Measurements from ENCODE around the gene GSE1.

The GSE1 gene

GRCh38 chr16:85633888-85634287, 20.8 kb downstream of the GSE1 start:
- no peaks in the 10 kb centered on the region for H3K27me3 ChIP-seq (ENCODE audit: low read depth, low read length)
- no peak overlapping the region for H3K27ac ChIP-seq (ENCODE audit: low read length)
- H3K36me3 ChIP-seq (ENCODE audit: control insufficient read depth in 1 of 2, insufficient read depth in 2 of 2, low read length in 2 of 2): peaks cover 0 to 12% of the 10 kb centered on the region in 2 donors
- H3K9me3 ChIP-seq (ENCODE audit: control insufficient read depth in 1 of 2, low read length in 2 of 2): no peaks in the 10 kb centered on the region
- H3K4me1 ChIP-seq (ENCODE audit: control insufficient read depth in 1 of 2, insufficient read depth in 2 of 2, low read length in 2 of 2): no peaks in the 10 kb centered on the region
- H3K4me3 ChIP-seq (ENCODE audit: low read depth in 1 of 2, low read length in 2 of 2): no peak overlapping the region

DNA sequence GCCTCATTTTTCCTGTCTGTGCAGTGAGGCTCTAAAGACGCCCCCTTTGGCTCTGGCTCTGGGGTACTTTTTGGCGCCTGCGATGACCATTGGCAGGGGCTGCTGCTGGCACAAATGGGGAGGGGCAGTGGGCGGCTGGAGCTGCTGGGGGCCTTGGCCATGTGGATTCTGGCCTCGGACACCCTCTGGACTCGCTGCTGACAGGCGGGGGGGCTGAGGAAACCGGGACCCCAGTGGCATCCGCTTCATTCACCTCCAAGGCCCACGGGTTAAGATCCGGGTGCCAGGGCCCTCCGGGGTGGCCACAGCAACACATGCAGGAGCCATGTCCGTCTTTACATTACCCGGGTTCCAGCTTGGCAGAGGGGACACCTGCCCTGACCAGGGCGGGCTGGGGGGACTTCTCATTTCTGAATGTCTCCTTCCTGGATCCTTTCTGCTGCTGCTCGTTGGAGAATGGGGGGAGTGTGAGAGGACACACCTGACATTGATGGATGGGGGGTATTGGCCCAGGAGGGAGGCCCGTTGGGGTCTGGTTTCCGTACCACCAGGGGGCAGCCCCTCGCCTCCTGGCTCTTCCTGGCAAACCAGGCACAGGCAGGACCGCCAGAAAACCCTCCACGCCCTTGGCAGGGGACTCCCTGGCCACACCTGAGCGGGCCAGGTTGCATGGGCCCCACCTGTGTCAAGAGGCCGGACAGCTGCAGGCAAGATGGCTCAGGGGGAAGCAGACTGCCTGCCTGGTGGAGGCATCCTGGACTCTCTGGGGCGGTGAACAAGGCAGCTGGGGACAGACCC, 21.8 kb downstream of the GSE1 start:
- Histone ChIP-seq H3K4me1 (ENCODE audit: control insufficient read depth in 1 of 2, insufficient read depth in 2 of 2, low read length in 2 of 2) (no peaks in the 10 kb centered on the region), H3K9me3 (ENCODE audit: control insufficient read depth in 1 of 2, low read length in 2 of 2) (no peaks in the 10 kb centered on the region), H3K4me3 (ENCODE audit: low read depth in 1 of 2, low read length in 2 of 2) (no peak overlapping the region), H3K27ac (ENCODE audit: low read length) (no peak overlapping the region), H3K27me3 (ENCODE audit: low read depth, low read length) (no peaks in the 10 kb centered on the region), H3K36me3 (ENCODE audit: control insufficient read depth in 1 of 2, insufficient read depth in 2 of 2, low read length in 2 of 2) (peaks cover 0 to 12% of the 10 kb centered on the region in 2 donors)

DNA sequence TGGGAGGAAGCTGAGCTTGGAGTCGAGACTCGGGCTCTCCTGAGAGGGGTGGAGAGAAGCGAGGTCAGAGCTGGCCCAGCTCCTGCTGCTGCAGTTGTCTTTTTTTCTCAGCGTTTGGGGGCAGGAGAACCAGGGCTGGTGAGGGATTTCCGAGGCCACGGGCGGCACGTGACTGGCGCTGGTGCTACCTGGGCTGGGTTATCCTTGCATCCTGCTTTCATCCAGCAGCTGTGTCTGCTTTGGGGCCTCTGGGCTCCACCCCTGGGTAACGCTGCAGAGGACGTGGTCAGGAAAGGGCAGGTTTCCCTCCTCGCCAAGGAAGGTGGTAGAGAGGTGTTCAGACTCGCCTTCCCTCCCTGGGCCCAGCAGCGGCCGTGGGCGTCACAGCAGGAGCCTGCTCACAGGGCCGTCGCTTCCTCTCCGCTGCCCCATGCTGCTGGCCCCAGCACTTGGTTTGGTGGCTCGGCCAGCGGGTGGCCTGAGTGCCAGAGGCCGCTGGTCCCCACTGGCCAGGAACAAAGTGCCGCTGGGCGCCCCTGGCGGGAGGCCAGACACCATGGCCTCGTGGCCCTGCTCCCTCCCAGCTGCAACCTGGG, 22.5 kb downstream of the GSE1 start:
- Histone ChIP-seq H3K27ac (ENCODE audit: low read length) (no peak overlapping the region), H3K27me3 (ENCODE audit: low read depth, low read length) (no peaks in the 10 kb centered on the region), H3K36me3 (ENCODE audit: control insufficient read depth in 1 of 2, insufficient read depth in 2 of 2, low read length in 2 of 2) (peaks cover 0 to 12% of the 10 kb centered on the region in 2 donors), H3K4me3 (ENCODE audit: low read depth in 1 of 2, low read length in 2 of 2) (no peak overlapping the region), H3K9me3 (ENCODE audit: control insufficient read depth in 1 of 2, low read length in 2 of 2) (no peaks in the 10 kb centered on the region), H3K4me1 (ENCODE audit: control insufficient read depth in 1 of 2, insufficient read depth in 2 of 2, low read length in 2 of 2) (no peaks in the 10 kb centered on the region)

DNA sequence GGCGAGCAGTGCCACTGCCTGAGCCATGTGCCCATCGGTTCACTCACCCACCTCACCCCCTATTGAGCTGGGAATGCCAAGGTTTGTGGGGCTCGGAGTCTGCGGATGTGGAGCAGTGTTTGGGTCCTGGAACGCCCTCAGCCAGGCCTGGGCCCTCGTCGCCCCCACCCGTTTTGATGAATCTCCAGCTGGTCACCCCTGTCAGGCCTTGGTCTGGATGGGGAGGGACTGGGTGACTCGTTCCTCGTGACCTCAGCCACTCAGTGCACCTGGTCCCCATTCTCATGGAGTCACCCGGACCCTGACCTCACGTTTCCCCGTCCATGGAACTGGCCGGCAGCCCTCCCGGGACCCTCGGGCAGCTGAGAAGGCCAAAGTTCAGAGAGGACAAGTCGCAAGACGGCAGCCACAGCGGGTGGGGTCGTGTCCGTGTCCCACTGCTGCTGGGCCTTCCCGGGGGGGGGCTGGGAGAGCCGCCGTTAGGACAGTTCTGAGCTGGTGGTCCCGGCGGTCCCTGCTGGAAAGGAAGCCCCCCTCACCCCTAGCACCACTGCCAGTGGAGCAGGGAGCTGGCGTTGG, 23.2 kb downstream of the GSE1 start:
- Histone ChIP-seq H3K27ac (ENCODE audit: low read length) (no peak overlapping the region), H3K27me3 (ENCODE audit: low read depth, low read length) (no peaks in the 10 kb centered on the region), H3K36me3 (ENCODE audit: control insufficient read depth in 1 of 2, insufficient read depth in 2 of 2, low read length in 2 of 2) (peaks cover 0 to 16% of the 10 kb centered on the region in 2 donors), H3K4me3 (ENCODE audit: low read depth in 1 of 2, low read length in 2 of 2) (no peak overlapping the region), H3K9me3 (ENCODE audit: control insufficient read depth in 1 of 2, low read length in 2 of 2) (no peaks in the 10 kb centered on the region), H3K4me1 (ENCODE audit: control insufficient read depth in 1 of 2, insufficient read depth in 2 of 2, low read length in 2 of 2) (no peaks in the 10 kb centered on the region)

DNA sequence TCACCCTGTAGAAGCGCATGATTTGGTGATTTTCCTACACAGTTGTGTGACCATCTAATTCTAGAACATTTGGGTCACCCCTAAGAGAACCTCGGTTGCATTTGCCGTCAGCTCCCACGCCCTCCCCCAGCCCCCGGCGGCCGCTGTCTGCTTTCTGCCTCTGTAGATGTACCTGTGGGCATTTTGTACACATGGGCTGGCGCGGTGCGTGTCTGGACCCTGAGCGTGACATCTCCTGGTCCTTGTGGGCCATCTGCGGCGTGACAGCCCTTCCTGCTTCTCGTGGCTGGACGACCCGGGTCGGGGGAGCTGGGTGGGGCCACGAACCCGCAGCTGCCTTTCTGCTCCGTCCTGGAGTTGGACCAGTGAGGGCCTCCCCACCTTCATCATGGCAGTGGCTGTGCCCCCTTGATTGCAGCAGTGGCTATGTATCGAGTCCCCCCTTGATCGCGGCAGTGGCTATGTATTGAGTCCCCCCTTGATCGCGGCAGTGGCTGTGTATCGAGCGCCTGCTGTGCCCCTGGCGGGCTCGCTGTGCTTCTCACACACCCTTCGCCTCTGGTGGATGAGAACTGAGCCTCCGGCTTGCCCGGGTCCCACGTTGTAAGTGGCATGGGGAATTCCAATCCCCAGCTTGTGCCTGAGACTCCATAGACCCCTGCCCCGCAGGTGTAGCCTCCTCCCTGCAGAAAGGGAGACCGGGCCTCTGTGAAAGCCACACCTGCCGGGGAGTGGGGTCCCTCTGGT, 24.1 kb downstream of the GSE1 start:
- peaks cover 0 to 16% of the 10 kb centered on the region in 2 donors for H3K36me3 ChIP-seq (ENCODE audit: control insufficient read depth in 1 of 2, insufficient read depth in 2 of 2, low read length in 2 of 2)
- H3K27me3 ChIP-seq (ENCODE audit: low read depth, low read length): no peaks in the 10 kb centered on the region
- H3K9me3 ChIP-seq (ENCODE audit: control insufficient read depth in 1 of 2, low read length in 2 of 2): no peaks in the 10 kb centered on the region
- no peaks in the 10 kb centered on the region for H3K4me1 ChIP-seq (ENCODE audit: control insufficient read depth in 1 of 2, insufficient read depth in 2 of 2, low read length in 2 of 2)
- no peak overlapping the region for H3K27ac ChIP-seq (ENCODE audit: low read length)
- H3K4me3 ChIP-seq (ENCODE audit: low read depth in 1 of 2, low read length in 2 of 2): no peak overlapping the region

GRCh38 chr16:85637808-85638647, 24.9 kb downstream of the GSE1 start:
- Histone ChIP-seq H3K36me3 (ENCODE audit: control insufficient read depth in 1 of 2, insufficient read depth in 2 of 2, low read length in 2 of 2) (peaks cover 0 to 16% of the 10 kb centered on the region in 2 donors), H3K27ac (ENCODE audit: low read length) (no peak overlapping the region), H3K4me1 (ENCODE audit: control insufficient read depth in 1 of 2, insufficient read depth in 2 of 2, low read length in 2 of 2) (no peaks in the 10 kb centered on the region), H3K27me3 (ENCODE audit: low read depth, low read length) (no peaks in the 10 kb centered on the region), H3K9me3 (ENCODE audit: control insufficient read depth in 1 of 2, low read length in 2 of 2) (no peaks in the 10 kb centered on the region), H3K4me3 (ENCODE audit: low read depth in 1 of 2, low read length in 2 of 2) (no peak overlapping the region)

DNA sequence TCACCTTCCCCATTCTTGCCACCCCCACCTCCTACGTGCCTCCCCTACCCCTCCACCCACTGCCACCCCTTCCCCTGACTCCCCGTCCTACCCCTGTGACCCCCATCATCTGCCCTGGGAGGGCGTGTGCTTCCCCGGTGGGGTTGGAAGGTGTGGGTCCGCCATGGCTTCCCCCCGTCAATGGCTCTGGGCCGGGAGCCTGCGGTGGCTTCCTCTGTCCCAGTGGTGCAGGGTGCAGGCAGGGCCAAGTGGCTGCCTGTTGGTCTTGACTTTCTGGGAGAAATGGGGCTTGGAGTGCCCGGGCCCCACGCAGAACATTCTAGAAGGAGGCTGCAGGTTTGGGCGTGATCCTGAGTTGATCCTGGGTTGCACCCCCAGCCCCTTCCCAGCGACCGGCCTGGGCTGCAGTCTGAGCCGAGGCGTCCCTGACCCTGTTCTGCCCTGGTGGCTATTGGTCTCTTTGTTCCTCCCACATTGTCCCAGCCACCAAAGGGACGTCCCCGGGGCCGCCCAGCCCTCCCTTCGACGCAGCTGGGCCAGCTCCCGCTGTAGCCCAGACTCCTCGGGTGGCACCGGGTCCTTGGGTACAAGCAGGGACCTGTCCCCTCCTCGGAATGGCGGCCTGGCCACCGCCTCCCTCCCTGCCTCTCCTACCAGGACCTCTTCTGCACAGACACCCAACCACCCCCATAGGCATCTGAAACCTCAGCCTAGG, 25.7 kb downstream of the GSE1 start:
- no peak overlapping the region for H3K27ac ChIP-seq (ENCODE audit: low read length)

DNA sequence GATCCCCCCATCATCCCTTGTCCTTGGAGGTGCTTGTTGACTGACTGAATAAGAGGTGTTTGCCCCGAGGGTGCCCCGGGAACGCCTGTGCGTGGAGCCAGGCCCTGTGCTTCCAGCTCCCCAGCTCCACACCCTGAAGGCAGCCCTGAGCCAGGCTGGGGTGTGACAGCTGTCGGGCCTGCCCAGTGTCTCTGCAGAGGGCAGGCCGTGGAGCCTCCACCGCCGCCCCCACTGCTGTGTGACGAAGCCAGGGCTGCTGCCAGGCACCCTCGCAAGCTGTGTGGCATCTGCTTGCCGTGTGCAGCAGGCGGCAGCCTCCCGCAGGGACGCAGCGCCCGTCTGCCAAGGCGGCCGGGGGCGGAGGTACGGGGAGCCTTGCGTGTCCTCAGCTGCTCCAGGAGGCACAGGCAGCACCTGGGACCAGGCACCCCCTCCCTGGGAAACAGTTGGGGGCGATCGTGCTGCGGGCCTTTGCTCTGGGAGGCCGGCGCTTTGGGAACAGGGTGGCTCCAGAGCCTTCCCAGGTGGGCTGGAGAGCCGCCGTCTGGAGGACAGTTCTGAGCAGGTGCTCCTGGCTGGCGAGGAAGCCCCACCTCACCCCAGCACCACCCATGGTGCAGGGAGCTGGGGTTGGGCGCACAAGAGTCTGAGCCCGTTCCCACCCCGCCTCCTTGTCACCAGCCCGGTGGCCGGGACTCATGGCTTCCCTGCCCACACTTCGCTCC, 26.6 kb downstream of the GSE1 start:
- Histone ChIP-seq H3K27ac (ENCODE audit: low read length) (no peak overlapping the region), H3K9me3 (ENCODE audit: control insufficient read depth in 1 of 2, low read length in 2 of 2) (no peaks in the 10 kb centered on the region), H3K27me3 (ENCODE audit: low read depth, low read length) (no peaks in the 10 kb centered on the region), H3K4me1 (ENCODE audit: control insufficient read depth in 1 of 2, insufficient read depth in 2 of 2, low read length in 2 of 2) (peaks cover 0 to 6% of the 10 kb centered on the region in 2 donors), H3K36me3 (ENCODE audit: control insufficient read depth in 1 of 2, insufficient read depth in 2 of 2, low read length in 2 of 2) (peaks cover 0 to 8% of the 10 kb centered on the region in 2 donors), H3K4me3 (ENCODE audit: low read depth in 1 of 2, low read length in 2 of 2) (no peak overlapping the region)

More for the DNA sequence above, 25.7 kb downstream of the GSE1 start:
- Histone ChIP-seq H3K9me3 (ENCODE audit: control insufficient read depth in 1 of 2, low read length in 2 of 2) (no peaks in the 10 kb centered on the region), H3K27me3 (ENCODE audit: low read depth, low read length) (no peaks in the 10 kb centered on the region), H3K4me1 (ENCODE audit: control insufficient read depth in 1 of 2, insufficient read depth in 2 of 2, low read length in 2 of 2) (peaks cover 0 to 5% of the 10 kb centered on the region in 2 donors), H3K36me3 (ENCODE audit: control insufficient read depth in 1 of 2, insufficient read depth in 2 of 2, low read length in 2 of 2) (peaks cover 0 to 13% of the 10 kb centered on the region in 2 donors), H3K4me3 (ENCODE audit: low read depth in 1 of 2, low read length in 2 of 2) (no peak overlapping the region)

GRCh38 chr16:85640254-85640558, 27.1 kb downstream of the GSE1 start:
- no peak overlapping the region for H3K27ac ChIP-seq (ENCODE audit: low read length)
- H3K36me3 ChIP-seq (ENCODE audit: control insufficient read depth in 1 of 2, insufficient read depth in 2 of 2, low read length in 2 of 2): peaks cover 0 to 4% of the 10 kb centered on the region in 2 donors
- no peaks in the 10 kb centered on the region for H3K9me3 ChIP-seq (ENCODE audit: control insufficient read depth in 1 of 2, low read length in 2 of 2)
- no peaks in the 10 kb centered on the region for H3K27me3 ChIP-seq (ENCODE audit: low read depth, low read length)
- H3K4me3 ChIP-seq (ENCODE audit: low read depth in 1 of 2, low read length in 2 of 2): no peak overlapping the region
- H3K4me1 ChIP-seq (ENCODE audit: control insufficient read depth in 1 of 2, insufficient read depth in 2 of 2, low read length in 2 of 2): peaks cover 0 to 6% of the 10 kb centered on the region in 2 donors

DNA sequence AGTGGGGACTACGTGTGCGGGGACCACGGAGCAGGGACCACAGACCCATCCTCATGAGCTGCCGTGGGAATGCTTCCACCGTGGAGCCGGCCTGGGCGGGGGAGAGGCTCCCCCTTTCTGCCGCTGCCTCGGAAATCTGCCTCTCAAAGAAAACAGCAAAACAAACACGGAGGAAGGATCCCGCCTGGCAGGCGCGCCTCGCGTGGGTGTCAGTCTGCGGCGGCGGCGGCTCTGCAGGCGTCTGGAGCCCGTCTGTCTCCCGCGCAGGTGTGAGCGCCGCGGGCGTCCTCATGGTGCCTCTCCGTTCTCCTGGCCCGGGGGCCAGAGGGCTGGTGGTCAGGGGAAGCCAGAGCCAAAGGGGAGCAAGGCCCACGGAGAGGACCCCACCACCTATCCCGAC, 27.5 kb downstream of the GSE1 start:
- peaks cover 0 to 4% of the 10 kb centered on the region in 2 donors for H3K36me3 ChIP-seq (ENCODE audit: control insufficient read depth in 1 of 2, insufficient read depth in 2 of 2, low read length in 2 of 2)
- H3K4me3 ChIP-seq (ENCODE audit: low read depth in 1 of 2, low read length in 2 of 2): no peak overlapping the region
- H3K27ac ChIP-seq (ENCODE audit: low read length): no peak overlapping the region
- H3K4me1 ChIP-seq (ENCODE audit: control insufficient read depth in 1 of 2, insufficient read depth in 2 of 2, low read length in 2 of 2): peaks cover 0 to 6% of the 10 kb centered on the region in 2 donors
- no peaks in the 10 kb centered on the region for H3K9me3 ChIP-seq (ENCODE audit: control insufficient read depth in 1 of 2, low read length in 2 of 2)
- H3K27me3 ChIP-seq (ENCODE audit: low read depth, low read length): no peaks in the 10 kb centered on the region

Data from muscle layer of duodenum (tissue), 2 donors.